Measurements from ENCODE around the gene CCDC88B.

GRCh38 chr11:64303109-64304031, 36.6 kb upstream of the CCDC88B start:
- TF ChIP-seq CTCF (IDR thresholded peaks at IDR 0.05) (no peak), POLR2A (IDR thresholded peaks at IDR 0.05) (no peak), POLR2AphosphoS5 (IDR thresholded peaks at IDR 0.05) (no peak)

Measured in suprapubic skin (tissue), 4 donors.